Central memory CD8-positive, alpha-beta T cell (primary cell): ENCODE results near the gene OR5A2.

Source experiments
- ATAC-seq: fragments of 150-1000 bp; cut with Tn5 transposase; replicated peaks from 2 replicates; pipeline ENCODE4 v1.10.0; 2022; ENCODE audit warnings: mild to moderate bottlenecking, moderate FRiP score, moderate number of reproducible peaks; ENCODE audit not compliant: poor library complexity, severe bottlenecking; ENCODE audit errors: extremely low read depth
- DNase-seq, 2 donors: peaks; one replicate each; pipeline ENCODE4 v3.0.0; 2021; ENCODE audit warnings: low spot score in 2 of 2
- H3K27ac Mint-ChIP-seq: one replicate; pipeline ENCODE4 v1.8.0; 2022; ENCODE audit warnings: low read depth, mild to moderate bottlenecking, moderate library complexity, mixed read lengths
- H3K27me3 Mint-ChIP-seq: one replicate; pipeline ENCODE4 v1.8.0; 2022; ENCODE audit warnings: mixed read lengths
- H3K36me3 Mint-ChIP-seq: one replicate; pipeline ENCODE4 v1.8.0; 2022; ENCODE audit warnings: mild to moderate bottlenecking, moderate library complexity, mixed read lengths; ENCODE audit not compliant: insufficient read depth
- H3K4me1 Mint-ChIP-seq: one replicate; pipeline ENCODE4 v1.8.0; 2022; ENCODE audit warnings: mixed read lengths
- H3K4me3 Mint-ChIP-seq: one replicate; pipeline ENCODE4 v1.8.0; 2022; ENCODE audit warnings: mild to moderate bottlenecking, moderate library complexity, mixed read lengths
- H3K9me3 Mint-ChIP-seq: one replicate; pipeline ENCODE4 v1.8.0; 2022; ENCODE audit warnings: mixed read lengths

Gene OR5A2

GRCh38 chr11:59368238-59369022 lies 57.8 kb downstream of the OR5A2 start:
- no peaks in the 10 kb centered on the region for H3K36me3 Mint-ChIP-seq
- no peak overlapping the region for H3K27ac Mint-ChIP-seq

More at GRCh38 chr11:59368238-59369022, 57.8 kb downstream of the OR5A2 start:
- DNase-seq = no peak
- Mint-ChIP-seq H3K9me3 (peaks cover 8% of the 10 kb centered on the region), H3K4me1 (no peaks in the 10 kb centered on the region), H3K27me3 (peaks cover 46% of the 10 kb centered on the region), H3K4me3 (no peak overlapping the region)
- ATAC-seq = no peak
